Stimulated activated CD4-positive, alpha-beta T cell treated with anti-CD3 and anti-CD28 coated beads, Interleukin-1b, Interleukin-23, amount 100 ng/mL, for 24 hours (primary cell): Measurements from ENCODE around the gene ADGRL4.
"Not testable (repeated sequence)": the region's sequence is repeated elsewhere in the genome, so short reads cannot be mapped to it uniquely, and the experiment has no call there.

Source experiments
- DNase-seq, 4 experiments: peaks; one replicate each; pipeline ENCODE4 v3.0.0-alpha.2; 2020; ENCODE audit warnings: low read depth in 4 of 4, low spot score in 1 of 4

Gene ADGRL4

GRCh38 chr1:78919150-78919549, 87.4 kb downstream of the ADGRL4 start:
- DNase-seq = no peak

- DNase-seq = no peak
These were observed 88.4 kb downstream of the ADGRL4 start for GRCh38 chr1:78918157-78918556.

GRCh38 chr1:78916986-78917385, 89.5 kb downstream of the ADGRL4 start:
- no peak for DNase-seq

- DNase-seq = no peak
These were observed 92.6 kb downstream of the ADGRL4 start for GRCh38 chr1:78913950-78914349.

- DNase-seq = no peak
These were observed 94.3 kb downstream of the ADGRL4 start for GRCh38 chr1:78911956-78912880.

GRCh38 chr1:78902641-78903040, 103.9 kb downstream of the ADGRL4 start:
- DNase-seq = no peak

- no peak for DNase-seq
These were observed 111.7 kb downstream of the ADGRL4 start for GRCh38 chr1:78894811-78895210.

GRCh38 chr1:78892260-78892840, 114.2 kb downstream of the ADGRL4 start:
- DNase-seq = no peak

- no peak for DNase-seq
These were observed 119.1 kb downstream of the ADGRL4 start for GRCh38 chr1:78887458-78887857.

- DNase-seq = no peak
These were observed 121.7 kb downstream of the ADGRL4 start for GRCh38 chr1:78884685-78885452.

GRCh38 chr1:78880223-78880622, 126.3 kb downstream of the ADGRL4 start:
- no peak for DNase-seq

GRCh38 chr1:78875986-78876385, 130.5 kb downstream of the ADGRL4 start:
- not testable (repeated sequence) for DNase-seq

GRCh38 chr1:78872801-78873200, 133.7 kb downstream of the ADGRL4 start:
- not testable (repeated sequence) for DNase-seq

- DNase-seq = no peak
These were observed 135.3 kb downstream of the ADGRL4 start for GRCh38 chr1:78871249-78871648.

GRCh38 chr1:78869136-78869535, 137.4 kb downstream of the ADGRL4 start:
- no peak for DNase-seq

GRCh38 chr1:78864175-78864574, 142.4 kb downstream of the ADGRL4 start:
- DNase-seq = no peak

- DNase-seq = no peak
These were observed 150.4 kb downstream of the ADGRL4 start for GRCh38 chr1:78856096-78856495.

- DNase-seq = no peak
These were observed 151.3 kb downstream of the ADGRL4 start for GRCh38 chr1:78855258-78855657.

- DNase-seq = no peak
These were observed 152.0 kb downstream of the ADGRL4 start for GRCh38 chr1:78854556-78854955.

GRCh38 chr1:78843546-78843945, 163.0 kb downstream of the ADGRL4 start:
- no peak for DNase-seq

GRCh38 chr1:78843111-78843510, 163.4 kb downstream of the ADGRL4 start:
- no peak for DNase-seq
